Activated CD4-positive, alpha-beta T cell treated with anti-CD3 and anti-CD28 coated beads, Interleukin-2, amount 10 ng/mL, durations not matched to agents 24 days and 14 days (primary cell): ENCODE data around the gene CCL17. TPM values are rescaled to one million over a fixed set of nuclear protein-coding genes. Genes with fewer than 3 reads are reported as not detected.
"Not testable (repeated sequence)": the region's sequence is repeated elsewhere in the genome, so short reads cannot be mapped to it uniquely, and the experiment has no call there.

Source experiments
- DNase-seq: peaks from one replicate; pipeline ENCODE4 v3.0.0; 2022
- H3K27ac Mint-ChIP-seq: one replicate; pipeline ENCODE4 v1.8.0; 2022; ENCODE audit warnings: mild to moderate bottlenecking, mixed read lengths
- H3K27me3 Mint-ChIP-seq: one replicate; pipeline ENCODE4 v1.8.0; 2022; ENCODE audit warnings: mixed read lengths
- H3K36me3 Mint-ChIP-seq: one replicate; pipeline ENCODE4 v1.8.0; 2022; ENCODE audit warnings: low read depth, mild to moderate bottlenecking, mixed read lengths
- H3K4me1 Mint-ChIP-seq: one replicate; pipeline ENCODE4 v1.8.0; 2021; ENCODE audit warnings: mixed read lengths
- H3K4me3 Mint-ChIP-seq: one replicate; pipeline ENCODE4 v1.8.0; 2022; ENCODE audit warnings: mild to moderate bottlenecking, moderate library complexity, mixed read lengths
- H3K9me3 Mint-ChIP-seq: one replicate; pipeline ENCODE4 v1.8.0; 2021; ENCODE audit warnings: mixed read lengths
- intact Hi-C: fragments of 100-400 bp; cut with micrococcal nuclease; formaldehyde crosslinking; loops from one replicate; pipeline ENCODE4 v1.15.1; 2023
- total RNA-seq: library from RNA; stranded (reverse); gene quantifications from 2 replicates; pipeline ENCODE4 v1.2.3, GENCODE V29; 2022

Gene CCL17
- total RNA-seq, 1 donor from 2014 or later, result not detected

DNA sequence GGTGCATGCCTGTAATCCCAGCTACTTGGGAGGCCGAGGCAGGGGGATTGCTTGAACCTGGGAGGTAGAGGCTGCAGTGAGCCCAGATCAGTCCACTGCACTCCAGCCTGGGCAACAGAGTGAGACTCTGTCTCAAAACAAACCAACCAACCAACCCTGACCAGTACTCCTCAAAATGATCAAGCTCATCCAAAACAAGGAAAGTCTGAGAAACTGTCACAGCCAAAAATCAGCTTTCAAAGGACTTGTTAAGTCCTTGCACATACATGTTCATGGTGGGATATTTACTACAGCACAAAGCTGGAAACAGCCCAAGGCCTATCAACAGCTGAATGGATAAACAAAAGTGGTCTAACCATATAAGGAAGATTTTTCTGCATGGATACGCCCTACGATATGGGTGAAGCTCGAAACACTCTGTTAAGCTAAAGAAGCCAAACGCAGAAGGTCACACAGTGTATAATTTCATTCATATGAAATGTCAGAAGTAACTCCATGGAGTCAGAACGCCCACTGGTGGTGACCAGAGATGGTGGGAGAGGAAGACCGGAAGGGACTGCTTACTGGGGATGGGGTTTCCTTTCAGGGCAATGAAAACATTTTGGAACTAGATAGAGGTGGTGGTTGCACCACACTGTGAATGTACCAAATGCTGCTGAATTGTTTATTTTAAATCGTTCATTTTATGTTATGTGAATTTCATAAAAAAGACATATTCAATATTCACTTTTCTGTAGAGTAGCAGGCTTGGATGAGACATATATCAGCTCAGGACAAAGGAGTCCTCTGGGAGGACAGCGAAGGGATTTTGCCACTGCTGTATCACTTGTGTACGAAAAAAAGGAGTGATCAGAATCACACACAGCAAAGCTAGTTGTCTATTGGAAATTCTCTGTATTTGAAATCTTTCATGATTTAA, 17.7 kb downstream of the CCL17 start:
- Mint-ChIP-seq H3K27ac (no peak overlapping the region), H3K4me1 (peaks cover 8% of the 10 kb centered on the region), H3K4me3 (no peak overlapping the region), H3K9me3 (no peaks in the 10 kb centered on the region), H3K36me3 (peaks cover under 1% of the 10 kb centered on the region), H3K27me3 (peaks cover 2% of the 10 kb centered on the region)
- DNase-seq, result no peak
- intact Hi-C loops, result no loop called here

DNA sequence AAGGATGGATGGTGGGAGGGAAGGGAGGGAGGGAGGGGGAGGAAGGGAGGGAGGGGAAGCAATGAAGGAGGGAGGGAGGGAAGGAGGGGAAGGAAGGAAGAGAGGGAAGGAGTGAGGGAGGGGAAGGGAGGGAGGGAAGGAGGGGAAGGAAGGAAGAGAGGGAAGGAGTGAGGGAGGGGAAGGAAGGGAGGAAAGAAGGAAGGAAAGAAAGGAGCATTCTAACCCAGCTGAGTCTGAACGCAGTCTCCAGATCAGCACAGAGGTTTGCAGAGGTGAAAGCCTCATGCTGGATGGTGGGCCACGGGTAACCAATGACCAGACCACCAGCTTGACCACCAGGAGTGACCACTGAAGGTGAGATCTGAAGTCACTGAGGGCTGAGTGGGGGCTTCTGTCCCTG, 18.6 kb downstream of the CCL17 start:
- no peak overlapping the region for H3K27ac Mint-ChIP-seq
- H3K4me1 Mint-ChIP-seq, result peaks cover 5% of the 10 kb centered on the region
- no peak for DNase-seq
- H3K4me3 Mint-ChIP-seq, result no peak overlapping the region
- peaks cover 8% of the 10 kb centered on the region for H3K36me3 Mint-ChIP-seq
- H3K9me3 Mint-ChIP-seq, result no peaks in the 10 kb centered on the region
- intact Hi-C loops, result no loop called here
- peaks cover 2% of the 10 kb centered on the region for H3K27me3 Mint-ChIP-seq

DNA sequence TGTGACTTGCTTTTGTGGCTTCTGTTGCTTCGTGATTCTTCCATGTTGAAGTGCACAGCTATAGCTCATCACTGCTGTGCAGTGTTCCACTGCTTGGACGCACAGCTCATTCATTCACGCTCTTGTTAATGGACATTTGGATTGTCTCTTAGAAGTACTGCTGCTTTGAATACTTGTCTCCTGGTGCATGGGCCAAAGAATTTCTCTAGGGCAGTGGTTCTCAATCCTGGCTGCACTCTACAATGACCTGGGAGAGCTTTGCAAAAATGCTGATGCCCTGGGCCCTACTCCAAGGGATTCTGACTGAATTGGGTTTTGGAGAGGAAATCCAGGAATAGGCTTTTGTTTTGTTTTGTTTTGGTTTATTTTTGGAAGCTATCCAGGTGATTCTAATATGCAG, 20.0 kb downstream of the CCL17 start:
- intact Hi-C loops, result no loop called here
- Mint-ChIP-seq H3K4me1 (no peaks in the 10 kb centered on the region), H3K27me3 (peaks cover 2% of the 10 kb centered on the region), H3K9me3 (no peaks in the 10 kb centered on the region), H3K36me3 (peaks cover 18% of the 10 kb centered on the region), H3K4me3 (no peak overlapping the region), H3K27ac (no peak overlapping the region)
- DNase-seq, result no peak

GRCh38 chr16:57426356-57426755, 21.8 kb downstream of the CCL17 start:
- no peak overlapping the region for H3K27ac Mint-ChIP-seq
- no peak overlapping the region for H3K4me3 Mint-ChIP-seq
- peaks cover 34% of the 10 kb centered on the region for H3K36me3 Mint-ChIP-seq
- H3K4me1 Mint-ChIP-seq, result no peaks in the 10 kb centered on the region
- no peak for DNase-seq
- intact Hi-C loops, result no loop called here
- H3K9me3 Mint-ChIP-seq, result no peaks in the 10 kb centered on the region
- no peaks in the 10 kb centered on the region for H3K27me3 Mint-ChIP-seq

DNA sequence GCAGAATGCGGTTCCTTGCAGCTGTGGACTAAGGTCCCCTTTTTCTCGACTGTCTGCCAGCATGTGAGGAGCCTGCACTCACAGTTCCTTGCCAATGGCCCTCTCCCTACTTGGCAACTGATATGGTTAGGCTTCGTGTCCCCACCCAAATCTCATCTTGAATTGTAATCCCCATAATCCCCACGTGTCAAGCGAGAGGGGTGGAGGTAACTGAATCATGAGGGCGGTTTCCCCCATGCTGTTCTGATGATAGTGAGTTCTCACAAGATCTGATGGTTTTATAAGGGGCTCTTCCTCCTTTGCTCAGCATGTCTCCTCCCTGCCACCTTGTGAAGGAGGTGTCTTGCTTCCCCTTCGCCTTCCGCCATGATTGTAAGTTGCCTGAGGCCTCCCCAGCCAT, 22.7 kb downstream of the CCL17 start:
- H3K27ac Mint-ChIP-seq, result no peak overlapping the region

DNA sequence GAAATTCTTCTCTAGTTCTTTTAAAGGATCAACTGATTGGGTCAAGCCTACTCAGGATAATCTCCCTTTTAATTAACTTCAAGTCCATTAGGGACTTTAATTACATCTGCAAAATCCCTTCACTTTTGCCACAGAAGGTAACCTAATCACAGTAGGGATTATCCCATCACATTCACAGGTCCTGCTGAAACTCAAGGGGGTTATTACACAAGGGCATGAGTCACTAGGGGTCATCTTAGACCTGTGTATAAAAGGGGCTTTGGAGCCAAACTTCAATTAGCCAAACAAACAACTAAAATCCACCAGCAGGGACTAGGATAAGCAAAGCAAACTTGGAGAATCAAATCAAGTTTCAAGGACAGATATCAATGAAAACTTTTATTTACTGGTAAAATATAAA, 23.3 kb downstream of the CCL17 start:
- DNase-seq, result no peak
- Mint-ChIP-seq H3K4me3 (no peak overlapping the region), H3K27me3 (no peaks in the 10 kb centered on the region), H3K9me3 (no peaks in the 10 kb centered on the region), H3K27ac (no peak overlapping the region), H3K4me1 (no peaks in the 10 kb centered on the region), H3K36me3 (peaks cover 43% of the 10 kb centered on the region)
- intact Hi-C loops, result no loop called here

More for the DNA sequence above, 22.7 kb downstream of the CCL17 start:
- Mint-ChIP-seq H3K4me3 (no peak overlapping the region), H3K9me3 (no peaks in the 10 kb centered on the region), H3K36me3 (peaks cover 38% of the 10 kb centered on the region), H3K4me1 (no peaks in the 10 kb centered on the region), H3K27me3 (no peaks in the 10 kb centered on the region)
- no peak for DNase-seq
- intact Hi-C loops, result no loop called here

DNA sequence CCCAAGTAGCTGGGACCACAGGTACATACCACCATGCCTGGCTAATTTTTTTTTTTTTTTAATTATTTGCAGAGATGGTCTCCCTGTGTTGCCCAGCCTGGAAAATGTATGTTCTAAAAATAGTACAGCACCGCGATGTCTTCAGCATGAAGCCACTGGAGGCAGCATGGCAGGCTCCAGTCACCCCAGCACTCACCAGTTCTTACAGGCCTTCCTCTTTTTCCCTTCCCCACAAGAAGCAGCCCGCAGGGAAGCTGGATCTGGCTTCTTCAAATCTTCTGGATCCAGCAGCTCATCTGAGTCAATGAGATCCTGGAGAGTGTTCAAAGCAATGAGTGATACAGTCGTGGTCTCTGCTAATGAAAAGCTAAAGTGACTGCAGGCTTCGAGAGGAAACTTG, 26.4 kb downstream of the CCL17 start:
- Mint-ChIP-seq H3K27me3 (no peaks in the 10 kb centered on the region), H3K36me3 (peaks cover 67% of the 10 kb centered on the region), H3K4me1 (no peaks in the 10 kb centered on the region), H3K27ac (no peak overlapping the region), H3K9me3 (no peaks in the 10 kb centered on the region), H3K4me3 (no peak overlapping the region)
- intact Hi-C loops, result no loop called here
- no peak for DNase-seq

- Mint-ChIP-seq H3K27me3 (no peaks in the 10 kb centered on the region), H3K4me3 (no peak overlapping the region), H3K36me3 (peaks cover 69% of the 10 kb centered on the region), H3K9me3 (no peaks in the 10 kb centered on the region), H3K27ac (no peak overlapping the region), H3K4me1 (no peaks in the 10 kb centered on the region)
- intact Hi-C loops, result no loop called here
- no peak for DNase-seq
These were observed 27.9 kb downstream of the CCL17 start for GRCh38 chr16:57432505-57432904.

DNA sequence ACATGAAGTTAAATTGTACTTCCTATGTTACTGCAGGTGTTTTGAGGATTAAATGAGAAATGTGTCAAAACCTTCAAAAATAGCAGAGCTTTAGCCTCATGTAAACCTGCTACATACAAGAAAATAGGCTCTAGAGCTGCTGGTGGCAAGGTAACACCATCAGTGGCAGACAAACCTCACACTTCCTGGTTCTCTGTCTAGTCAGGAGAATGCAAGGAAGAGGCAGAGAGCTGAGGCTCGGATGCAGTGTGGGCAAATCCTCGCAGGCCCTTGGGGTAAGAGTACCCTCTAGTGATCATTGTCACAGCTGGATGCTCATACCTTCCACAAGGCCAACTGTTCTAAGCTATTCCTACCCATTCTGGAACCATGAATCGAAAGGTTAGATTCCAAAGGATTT, 28.4 kb downstream of the CCL17 start:
- intact Hi-C loops, result no loop called here
- no peaks in the 10 kb centered on the region for H3K4me1 Mint-ChIP-seq
- H3K4me3 Mint-ChIP-seq, result no peak overlapping the region
- no peak overlapping the region for H3K27ac Mint-ChIP-seq
- DNase-seq, result no peak
- H3K9me3 Mint-ChIP-seq, result no peaks in the 10 kb centered on the region
- H3K36me3 Mint-ChIP-seq, result peaks cover 65% of the 10 kb centered on the region
- H3K27me3 Mint-ChIP-seq, result no peaks in the 10 kb centered on the region

DNA sequence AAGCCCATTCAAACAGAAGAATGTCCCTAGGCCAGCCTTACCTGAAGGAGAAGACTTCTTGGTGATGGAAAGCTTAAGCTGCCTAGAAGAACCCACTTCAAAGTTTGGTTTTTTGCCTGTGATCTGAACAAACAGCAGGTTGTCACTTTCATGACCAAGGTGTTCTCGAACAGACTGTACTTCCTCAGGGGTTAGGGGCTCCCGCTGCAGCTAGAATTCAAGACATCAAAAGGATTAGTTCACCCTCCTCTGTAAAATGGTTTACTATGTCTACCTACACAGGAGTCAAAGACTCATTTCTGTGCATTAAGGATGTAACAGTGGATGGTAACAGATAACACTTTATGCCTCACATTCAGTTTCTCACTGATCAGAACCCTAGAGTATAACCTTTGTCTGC, 29.4 kb downstream of the CCL17 start:
- intact Hi-C loops, result no loop called here
- Mint-ChIP-seq H3K9me3 (no peaks in the 10 kb centered on the region), H3K36me3 (peaks cover 66% of the 10 kb centered on the region), H3K27me3 (no peaks in the 10 kb centered on the region), H3K4me1 (no peaks in the 10 kb centered on the region), H3K4me3 (no peak overlapping the region), H3K27ac (no peak overlapping the region)
- DNase-seq, result no peak

DNA sequence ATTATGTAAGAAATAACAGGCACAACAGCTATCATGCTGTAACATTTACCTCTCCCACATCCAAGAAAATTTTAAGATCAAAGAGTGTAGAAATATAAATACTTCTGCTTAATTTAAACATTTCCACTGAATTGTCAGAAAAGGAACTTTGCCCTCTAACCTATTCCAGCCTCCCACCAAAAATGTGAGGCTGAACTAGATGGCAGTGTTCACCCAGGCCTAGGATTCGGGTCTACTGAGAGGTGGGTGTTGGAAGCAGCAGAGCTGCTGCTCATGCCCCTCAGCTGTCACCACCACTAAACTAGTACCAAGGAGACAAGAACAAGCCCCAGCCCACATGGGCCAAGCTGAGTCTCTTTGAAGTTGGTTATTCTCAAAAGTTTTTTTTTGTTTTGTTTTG, 31.3 kb downstream of the CCL17 start:
- no peaks in the 10 kb centered on the region for H3K27me3 Mint-ChIP-seq
- H3K9me3 Mint-ChIP-seq, result peaks cover 5% of the 10 kb centered on the region
- no peak overlapping the region for H3K4me3 Mint-ChIP-seq
- H3K27ac Mint-ChIP-seq, result peak overlapping the region; percentile 8
- H3K36me3 Mint-ChIP-seq, result peaks cover 72% of the 10 kb centered on the region
- H3K4me1 Mint-ChIP-seq, result no peaks in the 10 kb centered on the region
- intact Hi-C loops, result no loop called here
- no peak for DNase-seq

GRCh38 chr16:57439947-57440346, 35.4 kb downstream of the CCL17 start:
- H3K4me1 Mint-ChIP-seq, intact Hi-C loops, DNase-seq, H3K4me3 Mint-ChIP-seq, H3K9me3 Mint-ChIP-seq, H3K27ac Mint-ChIP-seq, H3K27me3 Mint-ChIP-seq: not testable (repeated sequence)
- H3K36me3 Mint-ChIP-seq, result peaks cover 61% of the 10 kb centered on the region

DNA sequence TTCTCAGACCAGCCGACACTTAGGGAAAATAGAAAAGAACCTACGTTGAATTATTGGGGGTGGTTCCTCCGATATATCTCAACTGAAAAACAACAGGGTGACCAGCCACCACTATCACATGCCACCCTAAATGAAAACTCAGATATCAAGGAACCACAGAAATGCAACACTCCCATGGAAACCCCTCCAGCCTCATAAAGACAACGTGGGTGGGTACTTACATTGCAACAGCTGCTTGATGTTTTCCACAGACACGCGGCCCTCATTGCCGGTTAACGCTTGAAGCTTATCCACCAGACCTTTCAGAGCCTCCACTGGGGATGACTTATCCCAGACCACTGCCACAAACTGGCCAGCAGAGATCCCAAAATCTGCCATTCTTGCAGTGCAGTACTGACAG, 36.0 kb downstream of the CCL17 start:
- peaks cover 55% of the 10 kb centered on the region for H3K36me3 Mint-ChIP-seq
- intact Hi-C loops, result not testable (repeated sequence)

DNA sequence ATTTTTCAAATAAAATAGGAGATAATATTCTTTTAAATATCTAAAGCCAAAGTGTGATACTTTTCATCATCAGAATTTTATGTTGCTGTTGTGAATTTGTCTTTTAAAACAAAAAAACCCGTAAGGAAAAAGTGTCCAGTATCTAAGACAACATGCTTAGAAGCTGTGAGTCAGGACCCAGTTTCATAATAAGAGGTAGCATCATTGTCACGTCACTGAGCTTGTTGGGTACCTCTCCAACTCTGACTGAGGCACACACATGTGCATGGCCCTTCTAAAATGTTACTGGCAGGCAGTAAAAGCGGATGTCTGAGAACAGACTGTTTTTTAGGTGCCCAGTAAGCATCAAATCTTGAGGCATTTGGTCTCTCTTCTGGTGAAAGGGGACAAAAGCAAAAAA, 40.1 kb downstream of the CCL17 start:
- peaks cover 33% of the 10 kb centered on the region for H3K36me3 Mint-ChIP-seq

More for the DNA sequence above, 36.0 kb downstream of the CCL17 start:
- not testable (repeated sequence) for DNase-seq, H3K27ac Mint-ChIP-seq, H3K4me3 Mint-ChIP-seq, H3K9me3 Mint-ChIP-seq, H3K27me3 Mint-ChIP-seq, H3K4me1 Mint-ChIP-seq

GRCh38 chr16:57445510-57445909, 40.9 kb downstream of the CCL17 start:
- peaks cover 5% of the 10 kb centered on the region for H3K9me3 Mint-ChIP-seq
- H3K27ac Mint-ChIP-seq, result peak overlapping the region; percentile 34
- H3K4me1 Mint-ChIP-seq, result peaks cover 22% of the 10 kb centered on the region
- intact Hi-C loops, result no loop called here
- peaks cover 25% of the 10 kb centered on the region for H3K36me3 Mint-ChIP-seq
- H3K4me3 Mint-ChIP-seq, result no peak overlapping the region
- no peak for DNase-seq
- no peaks in the 10 kb centered on the region for H3K27me3 Mint-ChIP-seq

More for the DNA sequence above, 40.1 kb downstream of the CCL17 start:
- intact Hi-C loops, result no loop called here
- Mint-ChIP-seq H3K27me3 (no peaks in the 10 kb centered on the region), H3K4me3 (no peak overlapping the region), H3K9me3 (peaks cover 10% of the 10 kb centered on the region), H3K27ac (peak overlapping the region; percentile 29), H3K4me1 (peaks cover 22% of the 10 kb centered on the region)
- no peak for DNase-seq
